Osteoblast (primary cell): ENCODE data around the gene MRPS18A. TPM values are rescaled to one million over a fixed set of nuclear protein-coding genes. Genes with fewer than 3 reads are reported as not detected.

ENCODE experiments used
- DNase-seq: peaks from one replicate; pipeline ENCODE4 v3.0.0; 2011; ENCODE audit warnings: low spot score, mixed read lengths; ENCODE audit not compliant: insufficient read length; ENCODE audit errors: missing footprints
- H2AFZ ChIP-seq: 2 replicates; pipeline ENCODE4 v1.6.0; 2011; ENCODE audit warnings: mild to moderate bottlenecking, low read length
- H3K27ac ChIP-seq: 2 replicates; pipeline ENCODE4 v1.5.1; 2011; ENCODE audit warnings: mild to moderate bottlenecking, low read depth, low read length, moderate library complexity
- H3K27me3 ChIP-seq: 2 replicates; pipeline ENCODE4 v1.6.0; 2012; ENCODE audit warnings: mild to moderate bottlenecking, control low read depth, inconsistent platforms, low read length, moderate library complexity; ENCODE audit not compliant: insufficient read depth
- H3K36me3 ChIP-seq: 2 replicates; pipeline ENCODE4 v1.5.1; 2011; ENCODE audit warnings: mild to moderate bottlenecking, low read length, control low read depth, moderate library complexity; ENCODE audit not compliant: insufficient read depth
- H3K4me1 ChIP-seq: 2 replicates; pipeline ENCODE4 v1.5.1; 2011; ENCODE audit warnings: mild to moderate bottlenecking, low read length, control low read depth, moderate library complexity; ENCODE audit not compliant: insufficient read depth
- H3K4me2 ChIP-seq: 2 replicates; pipeline ENCODE4 v1.6.0; 2011; ENCODE audit warnings: mild to moderate bottlenecking, low read length; ENCODE audit not compliant: insufficient read depth
- H3K4me3 ChIP-seq: fragments of 200-600 bp; sonication (generic); 3 replicates; pipeline ENCODE4 v1.5.1; 2012; ENCODE audit warnings: mild to moderate bottlenecking, low read length, inconsistent platforms; ENCODE audit not compliant: insufficient read depth
- H3K79me2 ChIP-seq: 2 replicates; pipeline ENCODE4 v1.6.0; 2012; ENCODE audit warnings: mild to moderate bottlenecking, low read length, control low read depth, inconsistent platforms; ENCODE audit not compliant: insufficient read depth
- H3K9me3 ChIP-seq: 2 replicates; pipeline ENCODE4 v1.5.1; 2011; ENCODE audit warnings: low read depth, low read length, control low read depth
- H4K20me1 ChIP-seq: 2 replicates; pipeline ENCODE4 v1.6.0; 2012; ENCODE audit warnings: mild to moderate bottlenecking, low read length, control low read depth; ENCODE audit not compliant: insufficient read depth
- total RNA-seq: library from RNA; depleted of rRNA; stranded (reverse); fragments of >200 nt; gene quantifications from 2 replicates; pipeline ENCODE4 v1.2.3, GENCODE V29; 2012
- TF ChIP-seq, protein P1 (sequence below): IDR thresholded peaks from 2 replicates; pipeline ENCODE4 v1.5.1; 2011; ENCODE audit warnings: mild to moderate bottlenecking, low read depth, low read length, moderate library complexity; ENCODE audit errors: extremely low read depth

The MRPS18A gene
- total RNA-seq, 1 donor = 27.5 TPM

GRCh38 chr6:43695215-43695966 is 7.8 kb upstream of the MRPS18A start:
- Histone ChIP-seq H2AFZ (no peak overlapping the region), H3K27me3 (no peaks in the 10 kb centered on the region), H4K20me1 (no peaks in the 10 kb centered on the region), H3K4me3 (no peak overlapping the region), H3K79me2 (no peaks in the 10 kb centered on the region), H3K36me3 (no peaks in the 10 kb centered on the region), H3K27ac (no peak overlapping the region), H3K4me2 (no peak overlapping the region), H3K9me3 (no peaks in the 10 kb centered on the region), H3K4me1 (peaks cover 15% of the 10 kb centered on the region)
- TF ChIP-seq, protein P1, sequence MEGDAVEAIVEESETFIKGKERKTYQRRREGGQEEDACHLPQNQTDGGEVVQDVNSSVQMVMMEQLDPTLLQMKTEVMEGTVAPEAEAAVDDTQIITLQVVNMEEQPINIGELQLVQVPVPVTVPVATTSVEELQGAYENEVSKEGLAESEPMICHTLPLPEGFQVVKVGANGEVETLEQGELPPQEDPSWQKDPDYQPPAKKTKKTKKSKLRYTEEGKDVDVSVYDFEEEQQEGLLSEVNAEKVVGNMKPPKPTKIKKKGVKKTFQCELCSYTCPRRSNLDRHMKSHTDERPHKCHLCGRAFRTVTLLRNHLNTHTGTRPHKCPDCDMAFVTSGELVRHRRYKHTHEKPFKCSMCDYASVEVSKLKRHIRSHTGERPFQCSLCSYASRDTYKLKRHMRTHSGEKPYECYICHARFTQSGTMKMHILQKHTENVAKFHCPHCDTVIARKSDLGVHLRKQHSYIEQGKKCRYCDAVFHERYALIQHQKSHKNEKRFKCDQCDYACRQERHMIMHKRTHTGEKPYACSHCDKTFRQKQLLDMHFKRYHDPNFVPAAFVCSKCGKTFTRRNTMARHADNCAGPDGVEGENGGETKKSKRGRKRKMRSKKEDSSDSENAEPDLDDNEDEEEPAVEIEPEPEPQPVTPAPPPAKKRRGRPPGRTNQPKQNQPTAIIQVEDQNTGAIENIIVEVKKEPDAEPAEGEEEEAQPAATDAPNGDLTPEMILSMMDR = no peak
- no peak for DNase-seq

DNA sequence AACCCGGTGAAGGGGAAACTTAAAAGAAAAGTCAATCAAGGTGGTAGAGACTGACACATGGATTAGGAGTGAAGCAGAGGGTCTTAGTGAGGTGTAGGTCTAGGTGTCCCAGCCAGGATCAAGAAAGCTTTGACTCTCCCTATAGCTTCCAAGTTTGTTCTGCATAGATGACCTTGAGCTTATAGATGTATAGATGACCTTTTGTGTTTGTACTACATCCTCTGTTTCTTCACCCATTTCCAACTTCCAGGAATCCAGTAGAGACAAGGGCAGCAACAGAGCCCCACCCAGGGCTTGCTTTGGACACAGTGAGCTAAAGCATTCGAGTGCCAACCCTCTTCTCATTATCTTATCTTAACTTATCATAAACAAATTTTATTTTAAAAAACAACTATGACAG is 1.8 kb upstream of the MRPS18A start:
- Histone ChIP-seq H3K27me3 (no peaks in the 10 kb centered on the region), H4K20me1 (peaks cover 7% of the 10 kb centered on the region), H3K4me2 (no peak overlapping the region), H2AFZ (no peak overlapping the region), H3K79me2 (peaks cover 37% of the 10 kb centered on the region), H3K4me1 (peaks cover 12% of the 10 kb centered on the region), H3K9me3 (no peaks in the 10 kb centered on the region), H3K27ac (no peak overlapping the region), H3K4me3 (no peak overlapping the region), H3K36me3 (no peaks in the 10 kb centered on the region)
- TF ChIP-seq, protein P1 = no peak
- no peak for DNase-seq

- peak; percentile 80 for DNase-seq
- Histone ChIP-seq H4K20me1 (peaks cover 30% of the 10 kb centered on the region), H2AFZ (peak overlapping the region; percentile 95), H3K4me1 (peaks cover 12% of the 10 kb centered on the region), H3K79me2 (peaks cover 60% of the 10 kb centered on the region), H3K27ac (peak overlapping the region; percentile 73), H3K9me3 (no peaks in the 10 kb centered on the region), H3K27me3 (no peaks in the 10 kb centered on the region), H3K4me3 (peak overlapping the region; percentile 83), H3K36me3 (no peaks in the 10 kb centered on the region), H3K4me2 (peak overlapping the region; percentile 93)
- TF ChIP-seq, protein P1 = no peak
Measured at GRCh38 chr6:43687079-43687436, 533 bp downstream of the MRPS18A start.

DNA sequence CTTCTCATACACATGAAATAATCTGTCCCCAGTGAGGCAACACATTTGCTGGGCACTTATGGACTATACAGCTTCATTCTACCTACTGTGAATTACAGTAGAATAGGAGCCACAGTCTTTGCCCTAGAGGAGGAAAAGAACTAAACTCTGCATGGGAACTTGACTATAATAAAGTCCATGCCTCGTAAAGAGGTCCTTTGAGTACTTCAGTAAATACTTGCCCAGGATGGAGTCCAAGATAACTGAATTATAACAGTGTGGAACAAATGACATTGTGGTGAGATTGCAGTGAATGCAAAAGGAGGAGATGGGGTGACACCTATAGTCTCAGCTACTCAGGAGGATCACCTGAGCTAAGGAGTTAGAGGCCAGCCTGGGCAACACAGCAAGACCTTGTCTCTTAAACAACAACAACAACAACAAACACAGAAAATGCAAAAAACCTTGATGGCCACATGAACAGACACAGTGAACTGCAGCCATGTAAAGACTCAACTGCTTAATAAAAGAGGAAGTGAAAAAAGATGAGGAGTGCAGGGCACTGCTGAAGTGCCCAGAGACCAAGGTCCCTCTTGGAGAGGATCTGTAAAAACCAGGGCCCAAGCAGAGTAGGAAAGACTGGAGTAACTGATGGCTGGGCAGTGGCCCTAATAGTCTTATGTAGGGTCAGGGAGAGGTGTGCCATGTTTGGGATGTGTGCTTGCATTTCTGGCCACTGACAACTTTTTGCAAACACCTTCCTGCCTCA is 3.7 kb downstream of the MRPS18A start:
- Histone ChIP-seq H3K4me3 (no peak overlapping the region), H2AFZ (no peak overlapping the region), H3K27ac (no peak overlapping the region), H3K27me3 (no peaks in the 10 kb centered on the region), H3K4me1 (peaks cover 12% of the 10 kb centered on the region), H3K36me3 (peaks cover 11% of the 10 kb centered on the region), H4K20me1 (peaks cover 36% of the 10 kb centered on the region), H3K9me3 (no peaks in the 10 kb centered on the region), H3K4me2 (no peak overlapping the region), H3K79me2 (peaks cover 76% of the 10 kb centered on the region)
- no peak for DNase-seq
- TF ChIP-seq, protein P1 = no peak
